Natural killer cell (primary cell): Measurements from ENCODE around the gene DRAP1. TPM values are rescaled to one million over a fixed set of nuclear protein-coding genes. Genes with fewer than 3 reads are reported as not detected.

Source experiments
- ATAC-seq, 3 donors: fragments of 150-1000 bp in 2 of 3; fragments of 200-7000 bp in 1 of 3; cut with Tn5 transposase; 1 replicate in 1 of 3; 2 replicates in 2 of 3; pipeline ENCODE4 v1.10.0; 2021; ENCODE audit warnings: mild to moderate bottlenecking in 2 of 3, moderate library complexity in 2 of 3
- DNase-seq, 2 donors: peaks; one replicate each; pipeline versions ENCODE4 v3.0.0 to v3.0.0-alpha.2; 2013 to 2021; ENCODE audit warnings: mixed read lengths in 1 of 2
- H3K27ac ChIP-seq: one replicate; pipeline ENCODE4 v1.5.1; 2013; ENCODE audit warnings: mild to moderate bottlenecking, low read length
- H3K27me3 ChIP-seq: one replicate; pipeline ENCODE4 v1.6.1; 2013; ENCODE audit warnings: low read length; ENCODE audit not compliant: control insufficient read depth, insufficient read depth
- H3K36me3 ChIP-seq: one replicate; pipeline ENCODE4 v1.6.1; 2013; ENCODE audit warnings: low read length; ENCODE audit not compliant: control insufficient read depth, insufficient read depth
- H3K4me1 ChIP-seq: one replicate; pipeline ENCODE4 v1.6.1; 2013; ENCODE audit warnings: low read length; ENCODE audit not compliant: control insufficient read depth, insufficient read depth
- H3K4me3 ChIP-seq: one replicate; pipeline ENCODE4 v1.5.1; 2013; ENCODE audit warnings: low read length
- H3K9me3 ChIP-seq: one replicate; pipeline ENCODE4 v1.6.1; 2013; ENCODE audit warnings: low read length; ENCODE audit not compliant: control insufficient read depth, insufficient read depth
- H3K27ac Mint-ChIP-seq, 2 donors: one replicate each; pipeline ENCODE4 v1.8.0; 2022; ENCODE audit warnings: mild to moderate bottlenecking in 2 of 2, mixed read lengths in 2 of 2, moderate library complexity in 1 of 2
- H3K27me3 Mint-ChIP-seq, 2 donors: one replicate each; pipeline ENCODE4 v1.8.0; 2022; ENCODE audit warnings: low read depth in 2 of 2, mixed read lengths in 2 of 2
- H3K36me3 Mint-ChIP-seq: one replicate; pipeline ENCODE4 v1.8.0; 2022; ENCODE audit warnings: mixed read lengths
- H3K4me1 Mint-ChIP-seq, 2 donors: one replicate each; pipeline ENCODE4 v1.8.0; 2022; ENCODE audit warnings: mixed read lengths in 2 of 2
- H3K4me3 Mint-ChIP-seq: one replicate; pipeline ENCODE4 v1.8.0; 2022; ENCODE audit warnings: mild to moderate bottlenecking, moderate library complexity, mixed read lengths
- H3K9me3 Mint-ChIP-seq, 2 donors: one replicate each; pipeline ENCODE4 v1.8.0; 2022; ENCODE audit warnings: mixed read lengths in 2 of 2
- CTCF ChIP-seq: fragments of 200-600 bp; IDR thresholded peaks from one replicate; pipeline ENCODE4 v1.8.0; 2022; ENCODE audit warnings: antibody characterized with exemption
- WGBS: methylation state at CpG from one replicate; pipeline ENCODE4 v1.1.7; 2013; ENCODE audit warnings: missing lambda C conversion rate; ENCODE audit not compliant: insufficient coverage; 5-methylcytosine and 5-hydroxymethylcytosine counted together
- intact Hi-C: fragments of 100-400 bp; cut with micrococcal nuclease; formaldehyde crosslinking; loops from one replicate; pipeline ENCODE4 v1.14.2; 2022
- total RNA-seq, 4 donors: library from RNA; stranded (reverse); fragments of 120-200 nt in 1 of 4; gene quantifications; one replicate each; pipeline versions ENCODE4 v1.2.3 to v1.2.4, GENCODE V29; 2013 to 2022

DRAP1 gene
- total RNA-seq, 3 donors from 2014 or later (not counting 1 experiment from before 2014, with no cell fraction given), result 114 to 115 (median 115) TPM

- WGBS, result 94% methylated on average over 20 of the region's 20 CpGs
- Histone ChIP-seq H3K9me3 (no peaks in the 10 kb centered on the region), H3K27me3 (no peaks in the 10 kb centered on the region), H3K27ac (no peak overlapping the region), H3K4me3 (no peak overlapping the region), H3K4me1 (peaks cover 15% of the 10 kb centered on the region), H3K36me3 (no peaks in the 10 kb centered on the region)
- H3K4me3 Mint-ChIP-seq, result no peak overlapping the region
- H3K4me1 Mint-ChIP-seq, result no peaks in the 10 kb centered on the region
- no peaks in the 10 kb centered on the region for H3K36me3 Mint-ChIP-seq
- no peak for TF ChIP-seq CTCF
- no peak overlapping the region for H3K27ac Mint-ChIP-seq
- no peaks in the 10 kb centered on the region for H3K9me3 Mint-ChIP-seq
- no peak for ATAC-seq
- no peaks in the 10 kb centered on the region for H3K27me3 Mint-ChIP-seq
- DNase-seq, result no peak
- intact Hi-C loops, result no loop called here
Measured at GRCh38 chr11:65953471-65953870, 34.2 kb downstream of the DRAP1 start.

GRCh38 chr11:65954771-65955170, 35.5 kb downstream of the DRAP1 start:
- H3K36me3 ChIP-seq, result no peaks in the 10 kb centered on the region
- TF ChIP-seq CTCF, result no peak
- H3K4me3 ChIP-seq, result no peak overlapping the region
- peaks cover 15% of the 10 kb centered on the region for H3K4me1 ChIP-seq
- H3K9me3 Mint-ChIP-seq, result no peaks in the 10 kb centered on the region
- no peak for DNase-seq
- H3K27me3 Mint-ChIP-seq, result no peaks in the 10 kb centered on the region
- ATAC-seq, result no peak
- intact Hi-C loops, result no loop called here
- no peak overlapping the region for H3K4me3 Mint-ChIP-seq
- no peak overlapping the region for H3K27ac Mint-ChIP-seq
- H3K36me3 Mint-ChIP-seq, result no peaks in the 10 kb centered on the region
- no peaks in the 10 kb centered on the region for H3K27me3 ChIP-seq
- 89% methylated on average over 5 of the region's 8 CpGs for WGBS
- no peaks in the 10 kb centered on the region for H3K4me1 Mint-ChIP-seq
- H3K9me3 ChIP-seq, result no peaks in the 10 kb centered on the region
- H3K27ac ChIP-seq, result no peak overlapping the region

GRCh38 chr11:65958291-65958690, 39.1 kb downstream of the DRAP1 start:
- no peaks in the 10 kb centered on the region for H3K36me3 ChIP-seq
- H3K4me3 ChIP-seq, result no peak overlapping the region
- no peaks in the 10 kb centered on the region for H3K9me3 Mint-ChIP-seq
- no peaks in the 10 kb centered on the region for H3K9me3 ChIP-seq
- no peak overlapping the region for H3K27ac Mint-ChIP-seq
- no peak for ATAC-seq
- no peaks in the 10 kb centered on the region for H3K36me3 Mint-ChIP-seq
- H3K27me3 Mint-ChIP-seq, result no peaks in the 10 kb centered on the region
- peaks cover 21 to 23% of the 10 kb centered on the region in 2 donors for H3K4me1 Mint-ChIP-seq
- no peak overlapping the region for H3K4me3 Mint-ChIP-seq
- H3K4me1 ChIP-seq, result peaks cover 36% of the 10 kb centered on the region
- intact Hi-C loops, result no loop called here
- no peak for DNase-seq
- WGBS, result 75% methylated on average over 4 of the region's 4 CpGs
- TF ChIP-seq CTCF, result no peak
- no peaks in the 10 kb centered on the region for H3K27me3 ChIP-seq
- H3K27ac ChIP-seq, result no peak overlapping the region

GRCh38 chr11:65958774-65959420, 39.7 kb downstream of the DRAP1 start:
- Mint-ChIP-seq H3K4me1 (peaks cover 24 to 28% of the 10 kb centered on the region in 2 donors), H3K27ac (no peak overlapping the region), H3K9me3 (no peaks in the 10 kb centered on the region), H3K4me3 (peak overlapping the region; percentile 4), H3K27me3 (no peaks in the 10 kb centered on the region), H3K36me3 (no peaks in the 10 kb centered on the region)
- WGBS, result 93% methylated on average over 17 of the region's 17 CpGs
- Histone ChIP-seq H3K4me3 (no peak overlapping the region), H3K27me3 (no peaks in the 10 kb centered on the region), H3K36me3 (peaks cover 3% of the 10 kb centered on the region), H3K27ac (no peak overlapping the region), H3K9me3 (no peaks in the 10 kb centered on the region), H3K4me1 (peaks cover 42% of the 10 kb centered on the region)
- TF ChIP-seq CTCF, result no peak
- ATAC-seq (no peak), DNase-seq (no peak)
- intact Hi-C loops, result no loop called here
